Inflammatory macrophage (primary cell): Measurements from ENCODE around the gene FAM107B.
A peak's percentile ranks its signal among the peaks of the same experiment; 100 is the strongest.

Source experiments
- DNase-seq, 2 donors: peaks; one replicate each; pipeline ENCODE4 v3.0.0-alpha.2; 2020 to 2022

FAM107B gene

DNA sequence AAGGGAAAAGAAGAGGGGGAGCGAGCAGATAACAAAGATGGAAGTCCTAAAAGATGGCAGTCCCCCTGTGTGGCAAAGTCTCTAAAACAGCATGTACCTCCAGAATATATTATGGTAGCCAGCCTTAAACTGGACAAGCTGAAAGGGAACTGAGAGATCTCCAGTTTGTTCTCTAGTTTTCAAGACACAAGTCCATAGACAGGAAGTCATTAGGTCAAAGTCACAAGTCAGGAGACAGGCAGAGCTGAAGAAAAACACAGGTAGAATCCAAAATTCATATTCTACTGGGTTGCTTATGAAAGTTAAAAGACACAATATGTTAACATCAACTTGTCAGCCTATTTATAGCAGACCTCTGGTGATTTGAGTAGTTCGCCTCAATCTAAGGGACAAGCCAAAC, 38.7 kb downstream of the FAM107B start:
- peak; percentile 39 to 48 for DNase-seq

GRCh38 chr10:14731875-14732512, 42.7 kb downstream of the FAM107B start:
- no peak for DNase-seq

GRCh38 chr10:14728346-14728745, 46.4 kb downstream of the FAM107B start:
- DNase-seq = no peak

GRCh38 chr10:14727924-14728323, 46.8 kb downstream of the FAM107B start:
- DNase-seq = no peak

GRCh38 chr10:14727465-14727864, 47.2 kb downstream of the FAM107B start:
- DNase-seq = peak; percentile 80 to 86

DNA sequence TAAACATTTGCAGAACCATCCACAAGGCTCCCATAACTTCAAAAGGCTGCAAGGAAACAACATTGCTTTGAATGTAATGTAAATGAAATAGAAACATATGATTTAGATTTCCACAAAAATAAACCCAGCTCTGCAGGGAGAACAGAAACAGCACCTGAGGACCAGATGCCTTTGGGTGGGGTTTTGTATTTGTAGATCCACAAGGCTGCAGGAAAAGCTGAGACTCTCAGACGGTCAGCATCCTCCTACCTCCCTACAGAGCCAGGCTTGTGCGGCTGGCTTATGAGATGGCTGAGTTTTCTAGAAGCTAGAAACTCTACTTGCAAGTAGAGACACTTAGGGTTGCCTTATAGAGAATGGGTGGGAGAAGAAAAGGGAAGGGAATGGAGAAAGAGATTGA, 49.8 kb downstream of the FAM107B start:
- DNase-seq = no peak

DNA sequence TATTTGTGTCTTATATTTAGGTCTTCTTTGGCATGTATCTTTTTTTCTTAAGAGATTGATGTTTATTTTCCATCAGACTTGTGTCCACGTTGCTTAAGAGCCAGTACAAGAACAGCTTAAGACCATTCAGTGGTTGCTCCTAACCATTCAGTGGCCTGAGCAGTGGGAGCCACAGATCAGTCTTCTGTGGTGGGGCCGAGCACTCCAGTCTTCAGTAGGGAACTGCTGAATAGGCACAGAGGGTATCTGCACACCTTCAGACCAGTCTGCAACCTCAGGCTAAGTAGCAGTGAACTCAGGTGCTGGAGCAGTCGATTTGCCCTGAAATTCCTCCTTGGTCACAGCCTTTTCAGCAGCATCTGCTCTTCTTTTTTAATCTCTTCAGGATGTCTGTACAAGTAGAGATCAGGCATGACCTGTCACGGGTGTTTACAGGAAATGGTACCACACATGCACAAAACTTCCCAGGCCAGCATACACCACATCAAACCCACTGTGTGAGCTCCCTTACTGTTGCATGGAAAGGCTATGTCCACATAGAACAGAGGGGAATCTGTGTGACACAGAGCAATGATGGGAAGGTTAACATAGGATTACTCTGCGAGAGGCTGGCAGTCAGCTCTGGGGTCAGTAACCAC, 51.5 kb downstream of the FAM107B start:
- no peak for DNase-seq

DNA sequence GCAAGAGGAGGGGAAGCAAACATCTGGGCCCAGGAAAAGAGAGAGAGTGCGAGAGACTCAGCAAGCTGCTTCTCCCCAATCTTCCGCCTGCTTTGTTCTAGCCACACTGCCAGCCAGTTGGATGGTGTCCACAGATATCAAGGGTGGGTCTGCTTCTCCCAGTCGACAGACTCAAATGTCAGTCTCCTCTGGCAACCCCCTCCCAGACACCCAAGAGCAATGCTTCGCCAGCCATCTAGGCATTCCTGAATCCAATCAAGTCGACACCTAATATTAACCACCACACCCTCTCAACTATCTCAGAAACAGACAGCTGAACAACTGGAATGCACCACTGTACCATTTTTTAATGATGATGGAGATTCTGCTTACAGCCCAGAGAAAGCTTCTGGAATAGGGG, 57.1 kb downstream of the FAM107B start:
- DNase-seq = no peak

DNA sequence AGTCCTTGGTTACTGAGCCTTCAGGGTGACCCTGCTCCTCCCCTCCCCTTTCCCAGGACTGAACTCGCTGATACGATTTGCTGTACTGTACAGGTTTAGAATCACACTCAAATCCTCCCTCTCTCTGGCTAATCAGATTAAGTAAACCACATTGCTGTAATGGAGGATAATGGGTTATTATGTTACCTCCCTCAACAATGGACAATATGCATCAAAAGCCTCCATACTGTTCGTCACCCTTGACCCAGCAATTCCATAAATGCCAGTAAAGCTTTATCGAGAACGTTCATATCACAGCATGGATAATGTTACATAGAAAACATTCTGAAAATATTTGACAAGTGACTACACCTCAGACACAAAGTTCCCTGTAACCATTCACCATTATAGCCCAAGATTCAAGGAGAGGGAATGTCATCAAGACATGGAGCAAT, 61.7 kb downstream of the FAM107B start:
- DNase-seq = no peak

DNA sequence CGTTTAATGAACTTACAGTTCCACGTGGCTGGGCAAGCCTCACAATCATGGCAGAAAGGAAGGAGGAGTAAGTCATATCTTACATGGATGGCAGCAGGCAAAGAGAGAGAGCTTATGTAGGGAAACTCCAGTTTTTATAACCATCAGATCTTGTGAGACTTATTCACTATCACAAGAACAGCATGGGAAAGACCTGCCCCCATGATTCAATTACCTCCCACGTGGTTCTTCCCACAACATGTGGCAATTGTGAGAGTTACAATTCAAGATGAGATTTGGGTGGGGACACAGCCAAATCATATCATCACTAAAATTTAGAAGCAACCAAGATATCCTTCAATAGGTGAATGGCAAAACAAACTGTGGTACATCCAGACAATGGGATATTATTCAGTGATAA, 65.4 kb downstream of the FAM107B start:
- peak; percentile 26 to 50 for DNase-seq

DNA sequence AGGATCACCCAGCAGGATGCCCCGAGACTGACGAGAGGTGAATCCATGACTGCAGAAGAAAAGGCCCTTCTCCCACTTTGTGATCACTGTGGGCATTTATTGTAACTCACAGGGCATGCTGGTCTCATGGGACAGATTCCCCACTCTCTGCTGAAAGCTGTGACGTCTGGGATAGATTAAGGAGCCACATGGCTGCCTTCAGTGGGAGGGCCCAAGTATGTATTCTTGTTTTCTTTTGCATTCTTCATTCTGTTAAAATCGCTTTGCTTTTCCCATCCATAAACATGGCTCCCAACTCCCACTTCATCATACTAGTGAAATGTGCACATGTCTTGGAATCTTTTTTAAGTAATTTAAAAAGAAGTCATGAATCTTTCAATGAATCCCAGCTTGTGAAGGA, 67.2 kb downstream of the FAM107B start:
- DNase-seq = no peak

- DNase-seq = peak in 1 of 2 donors; percentile 16
Observed at GRCh38 chr10:14705548-14706230, 69.0 kb downstream of the FAM107B start.

- no peak for DNase-seq
Observed at GRCh38 chr10:14703631-14704001, 71.1 kb downstream of the FAM107B start.

DNA sequence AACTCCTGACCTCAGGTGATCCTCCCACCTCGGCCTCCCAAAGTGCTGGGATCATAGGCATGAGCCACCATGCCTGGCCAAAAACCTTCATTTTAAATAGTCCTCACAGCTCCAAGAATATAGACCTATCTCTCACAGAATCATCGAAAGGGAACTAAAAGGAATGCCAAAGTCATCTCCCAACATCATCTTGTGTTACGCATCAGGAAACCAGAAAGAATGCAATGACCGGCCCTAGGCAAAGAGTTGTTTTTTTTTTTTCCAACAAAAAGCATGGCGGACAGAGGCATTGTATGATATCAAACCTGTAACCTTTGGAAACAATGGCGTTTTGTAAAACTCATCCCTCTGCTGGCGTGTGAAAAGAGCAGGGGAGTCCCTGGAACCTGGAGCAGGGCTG, 73.2 kb downstream of the FAM107B start:
- DNase-seq = no peak

- no peak for DNase-seq
Observed at GRCh38 chr10:14700546-14700945, 74.2 kb downstream of the FAM107B start.

DNA sequence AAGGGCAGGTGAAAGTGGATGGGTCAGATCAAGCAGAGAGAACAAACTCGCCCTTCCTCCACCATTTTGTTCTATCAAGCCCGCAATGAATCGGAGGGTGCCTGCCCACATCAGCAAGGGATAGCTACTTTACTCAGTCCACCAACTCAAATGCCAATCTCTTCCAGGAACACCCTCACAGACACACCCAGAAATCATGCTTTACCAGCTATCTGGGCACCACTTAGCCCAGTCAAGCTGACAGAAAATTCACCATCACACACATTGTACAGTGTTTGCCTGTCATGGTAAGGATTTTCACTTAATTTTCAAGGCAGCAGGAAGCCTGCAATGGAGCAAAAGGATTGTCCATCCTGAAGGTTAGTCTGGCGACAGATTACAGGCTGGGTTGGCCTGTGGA, 75.2 kb downstream of the FAM107B start:
- DNase-seq = no peak

GRCh38 chr10:14698829-14699170, 75.9 kb downstream of the FAM107B start:
- no peak for DNase-seq

- DNase-seq = no peak
Observed at GRCh38 chr10:14698111-14698828, 76.4 kb downstream of the FAM107B start.

GRCh38 chr10:14697281-14697680, 77.4 kb downstream of the FAM107B start:
- DNase-seq = no peak

DNA sequence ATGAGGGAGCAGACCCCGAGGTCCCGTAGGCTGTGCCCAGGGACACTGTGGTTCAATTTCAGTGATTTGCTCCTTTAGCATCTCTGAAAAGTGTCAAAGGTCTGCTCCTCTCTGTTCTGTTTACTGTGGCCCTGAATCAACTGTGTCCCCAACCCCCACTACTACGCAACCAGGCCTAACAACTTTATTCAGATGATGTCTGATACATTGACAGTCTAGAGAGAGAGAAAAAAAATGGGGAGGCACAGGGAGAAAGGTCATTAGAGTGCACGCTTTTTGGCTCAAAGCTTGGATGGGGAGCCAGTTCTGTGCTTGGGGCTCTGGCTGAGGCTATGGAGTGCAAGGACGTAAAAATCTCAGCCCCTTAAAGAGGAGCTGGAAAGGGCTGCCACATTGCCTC, 77.9 kb downstream of the FAM107B start:
- DNase-seq = no peak

- peak; percentile 47 to 70 for DNase-seq
Observed at GRCh38 chr10:14695847-14696480, 78.7 kb downstream of the FAM107B start.

DNA sequence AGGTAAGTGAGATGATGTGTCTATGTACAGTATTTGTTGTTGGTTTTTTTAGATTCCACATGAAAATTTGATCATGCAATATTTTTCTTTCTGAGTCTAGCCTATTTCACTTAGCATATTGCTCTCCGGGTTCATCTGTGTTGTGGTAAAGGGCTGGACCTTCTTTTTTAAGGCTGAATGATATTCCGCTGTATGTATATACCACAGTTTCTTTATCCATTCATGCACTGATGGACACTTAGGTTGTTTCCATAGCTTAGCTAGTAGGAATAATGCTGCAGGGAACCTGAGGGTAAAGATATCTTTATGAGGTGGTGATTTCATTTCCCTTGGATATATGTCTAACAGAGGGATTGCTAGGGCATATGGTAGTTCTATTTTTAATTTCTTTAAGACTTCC, 80.8 kb downstream of the FAM107B start:
- DNase-seq = no peak
